Neural cell (in vitro differentiated cells): ENCODE data around the gene MLPH. TPM values are rescaled to one million over a fixed set of nuclear protein-coding genes. Genes with fewer than 3 reads are reported as not detected.

Source experiments
- H2AFZ ChIP-seq: fragments of 200-600, 300-800 bp; sonication (generic), shearing (Covaris generic); 2 replicates; pipeline ENCODE4 v1.6.0; 2014; ENCODE audit warnings: low read depth, mild to moderate bottlenecking, antibody characterized with exemption, low read length, moderate library complexity
- H3F3A ChIP-seq: fragments of 200-600 bp; shearing (Covaris generic); 2 replicates; pipeline ENCODE4 v1.6.1; 2016; ENCODE audit warnings: mild to moderate bottlenecking, moderate library complexity, mixed read lengths, antibody characterized with exemption, low read length; ENCODE audit not compliant: insufficient read depth, poor library complexity, severe bottlenecking
- H3K27ac ChIP-seq: fragments of 200-600, 300-800 bp; sonication (generic), shearing (Covaris generic); 2 replicates; pipeline ENCODE4 v1.5.1; 2014; ENCODE audit warnings: mild to moderate bottlenecking, low read length, moderate library complexity
- H3K27me3 ChIP-seq: fragments of 300-800, 200-600 bp; sonication (generic), shearing (Covaris generic); 2 replicates; pipeline ENCODE4 v1.6.0; 2014; ENCODE audit warnings: mild to moderate bottlenecking, low read depth, low read length, moderate library complexity; ENCODE audit not compliant: insufficient read depth
- H3K36me3 ChIP-seq: fragments of 300-800, 200-600 bp; sonication (generic), shearing (Covaris generic); 2 replicates; pipeline ENCODE4 v1.5.1; 2014; ENCODE audit warnings: mild to moderate bottlenecking, antibody characterized with exemption, low read length, moderate library complexity; ENCODE audit not compliant: insufficient read depth
- H3K4me2 ChIP-seq: fragments of 300-800, 200-600 bp; sonication (generic), shearing (Covaris generic); 2 replicates; pipeline ENCODE4 v1.6.0; 2014; ENCODE audit warnings: mild to moderate bottlenecking, low read length
- H3K4me3 ChIP-seq: fragments of 300-800, 200-600 bp; sonication (generic), shearing (Covaris generic); 2 replicates; pipeline ENCODE4 v1.5.1; 2014; ENCODE audit warnings: mild to moderate bottlenecking, low read length, moderate library complexity
- H3K79me2 ChIP-seq: fragments of 200-600 bp; shearing (Covaris generic); replicated peaks from 2 replicates; pipeline ENCODE4 v1.6.0; 2014; ENCODE audit warnings: mild to moderate bottlenecking, low read length, moderate library complexity; ENCODE audit not compliant: insufficient read depth
- H3K9ac ChIP-seq: fragments of 300-800, 200-600 bp; sonication (generic), shearing (Covaris generic); 2 replicates; pipeline ENCODE4 v1.6.1; 2016; ENCODE audit warnings: mild to moderate bottlenecking, low read length, mixed read lengths
- H3K9me2 ChIP-seq: fragments of 200-600 bp; shearing (Covaris generic); 2 replicates; pipeline ENCODE4 v1.6.1; 2016; ENCODE audit warnings: mild to moderate bottlenecking, low read length, mixed read lengths; ENCODE audit not compliant: insufficient read depth
- H3K9me3 ChIP-seq: fragments of 200-600, 300-800 bp; sonication (generic), shearing (Covaris generic); 2 replicates; pipeline ENCODE4 v1.6.1; 2016; ENCODE audit warnings: mild to moderate bottlenecking, mixed run types, low read length, moderate library complexity, mixed read lengths
- H4K20me1 ChIP-seq: fragments of 200-600 bp; shearing (Covaris generic); 2 replicates; pipeline ENCODE4 v1.6.1; 2016; ENCODE audit warnings: mild to moderate bottlenecking, mixed run types; ENCODE audit not compliant: insufficient read depth
- EP300 ChIP-seq: fragments of 450-650 bp; conservative IDR thresholded peaks from 2 replicates; pipeline ENCODE4 v1.6.1; 2014; ENCODE audit warnings: antibody characterized with exemption, mild to moderate bottlenecking, moderate library complexity; ENCODE audit not compliant: poor library complexity, severe bottlenecking
- EZH2 ChIP-seq: fragments of 200-600, 300-800 bp; shearing (Covaris generic), sonication (generic); IDR thresholded peaks from 2 replicates; pipeline ENCODE4 v1.6.1; 2014; ENCODE audit warnings: antibody characterized with exemption, low read length, borderline replicate concordance, mild to moderate bottlenecking; ENCODE audit not compliant: insufficient read depth, poor library complexity, severe bottlenecking
- MXI1 ChIP-seq: fragments of 450-650 bp; conservative IDR thresholded peaks from 2 replicates; pipeline ENCODE4 v1.6.1; 2014; ENCODE audit warnings: antibody characterized with exemption, mild to moderate bottlenecking; ENCODE audit not compliant: poor library complexity, severe bottlenecking
- POLR2AphosphoS5 ChIP-seq: IDR thresholded peaks from 2 replicates; pipeline ENCODE4 v1.6.1; 2012
- RAD21 ChIP-seq: fragments of 450-650 bp; conservative IDR thresholded peaks from 2 replicates; pipeline ENCODE4 v1.6.1; 2014; ENCODE audit warnings: antibody characterized with exemption, mild to moderate bottlenecking, moderate library complexity
- SMC3 ChIP-seq: fragments of 450-650 bp; conservative IDR thresholded peaks from 2 replicates; pipeline ENCODE4 v1.6.1; 2014; ENCODE audit warnings: antibody characterized with exemption, mild to moderate bottlenecking, moderate library complexity; ENCODE audit not compliant: poor library complexity
- TAF1 ChIP-seq: IDR thresholded peaks from 2 replicates; pipeline ENCODE4 v1.6.1; 2012; ENCODE audit warnings: low read depth
- polyA plus RNA-seq: library from polyadenylated mRNA; depleted of rRNA; stranded (reverse); fragments of >200 nt; gene quantifications from 2 replicates; pipeline ENCODE4 v1.2.3, GENCODE V29; 2014
- TF ChIP-seq, protein P1 (sequence below): fragments of 450-650 bp; IDR thresholded peaks from 2 replicates; pipeline ENCODE4 v1.5.1; 2014; ENCODE audit warnings: antibody characterized with exemption, mild to moderate bottlenecking, moderate library complexity; ENCODE audit not compliant: poor library complexity, severe bottlenecking
- TF ChIP-seq, protein P2 (sequence below): IDR thresholded peaks from 2 replicates; pipeline ENCODE4 v1.6.1; 2012; ENCODE audit warnings: borderline replicate concordance

The MLPH gene
- polyA plus RNA-seq, 1 donor from 2014 or later: not detected

DNA sequence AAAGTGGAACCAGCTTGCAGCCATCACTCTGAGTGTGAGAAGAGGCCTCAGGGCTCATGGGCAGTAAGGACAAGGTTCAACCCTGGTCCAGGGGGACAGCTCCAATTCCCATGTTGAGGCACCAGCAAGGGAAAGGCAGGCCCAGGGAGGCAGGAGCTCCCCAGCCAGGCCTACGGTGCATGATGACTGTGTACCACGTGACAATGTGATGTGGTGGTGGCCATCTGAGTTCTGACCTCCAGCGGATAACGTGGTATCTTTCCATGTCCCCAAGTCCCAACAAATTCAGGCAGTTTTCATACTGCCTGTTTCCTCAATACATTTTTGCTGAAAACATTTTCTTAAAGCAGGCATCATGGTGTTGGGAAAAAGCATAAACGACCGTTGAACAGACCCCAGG is 36.9 kb upstream of the MLPH start:
- H3K9ac ChIP-seq: no peak overlapping the region
- H3K27ac ChIP-seq: no peak overlapping the region
- no peak overlapping the region for H3K4me3 ChIP-seq
- no peaks in the 10 kb centered on the region for H3K79me2 ChIP-seq
- H3K27me3 ChIP-seq: no peaks in the 10 kb centered on the region
- no peaks in the 10 kb centered on the region for H3K9me2 ChIP-seq
- H4K20me1 ChIP-seq: no peaks in the 10 kb centered on the region
- H3K36me3 ChIP-seq: no peaks in the 10 kb centered on the region
- H3K9me3 ChIP-seq: no peaks in the 10 kb centered on the region
- TF ChIP-seq MXI1 (no peak), SMC3 (no peak), EP300 (no peak), POLR2AphosphoS5 (no peak)
- TF ChIP-seq, protein P1, sequence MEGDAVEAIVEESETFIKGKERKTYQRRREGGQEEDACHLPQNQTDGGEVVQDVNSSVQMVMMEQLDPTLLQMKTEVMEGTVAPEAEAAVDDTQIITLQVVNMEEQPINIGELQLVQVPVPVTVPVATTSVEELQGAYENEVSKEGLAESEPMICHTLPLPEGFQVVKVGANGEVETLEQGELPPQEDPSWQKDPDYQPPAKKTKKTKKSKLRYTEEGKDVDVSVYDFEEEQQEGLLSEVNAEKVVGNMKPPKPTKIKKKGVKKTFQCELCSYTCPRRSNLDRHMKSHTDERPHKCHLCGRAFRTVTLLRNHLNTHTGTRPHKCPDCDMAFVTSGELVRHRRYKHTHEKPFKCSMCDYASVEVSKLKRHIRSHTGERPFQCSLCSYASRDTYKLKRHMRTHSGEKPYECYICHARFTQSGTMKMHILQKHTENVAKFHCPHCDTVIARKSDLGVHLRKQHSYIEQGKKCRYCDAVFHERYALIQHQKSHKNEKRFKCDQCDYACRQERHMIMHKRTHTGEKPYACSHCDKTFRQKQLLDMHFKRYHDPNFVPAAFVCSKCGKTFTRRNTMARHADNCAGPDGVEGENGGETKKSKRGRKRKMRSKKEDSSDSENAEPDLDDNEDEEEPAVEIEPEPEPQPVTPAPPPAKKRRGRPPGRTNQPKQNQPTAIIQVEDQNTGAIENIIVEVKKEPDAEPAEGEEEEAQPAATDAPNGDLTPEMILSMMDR: no peak
- TF ChIP-seq, protein P2, sequence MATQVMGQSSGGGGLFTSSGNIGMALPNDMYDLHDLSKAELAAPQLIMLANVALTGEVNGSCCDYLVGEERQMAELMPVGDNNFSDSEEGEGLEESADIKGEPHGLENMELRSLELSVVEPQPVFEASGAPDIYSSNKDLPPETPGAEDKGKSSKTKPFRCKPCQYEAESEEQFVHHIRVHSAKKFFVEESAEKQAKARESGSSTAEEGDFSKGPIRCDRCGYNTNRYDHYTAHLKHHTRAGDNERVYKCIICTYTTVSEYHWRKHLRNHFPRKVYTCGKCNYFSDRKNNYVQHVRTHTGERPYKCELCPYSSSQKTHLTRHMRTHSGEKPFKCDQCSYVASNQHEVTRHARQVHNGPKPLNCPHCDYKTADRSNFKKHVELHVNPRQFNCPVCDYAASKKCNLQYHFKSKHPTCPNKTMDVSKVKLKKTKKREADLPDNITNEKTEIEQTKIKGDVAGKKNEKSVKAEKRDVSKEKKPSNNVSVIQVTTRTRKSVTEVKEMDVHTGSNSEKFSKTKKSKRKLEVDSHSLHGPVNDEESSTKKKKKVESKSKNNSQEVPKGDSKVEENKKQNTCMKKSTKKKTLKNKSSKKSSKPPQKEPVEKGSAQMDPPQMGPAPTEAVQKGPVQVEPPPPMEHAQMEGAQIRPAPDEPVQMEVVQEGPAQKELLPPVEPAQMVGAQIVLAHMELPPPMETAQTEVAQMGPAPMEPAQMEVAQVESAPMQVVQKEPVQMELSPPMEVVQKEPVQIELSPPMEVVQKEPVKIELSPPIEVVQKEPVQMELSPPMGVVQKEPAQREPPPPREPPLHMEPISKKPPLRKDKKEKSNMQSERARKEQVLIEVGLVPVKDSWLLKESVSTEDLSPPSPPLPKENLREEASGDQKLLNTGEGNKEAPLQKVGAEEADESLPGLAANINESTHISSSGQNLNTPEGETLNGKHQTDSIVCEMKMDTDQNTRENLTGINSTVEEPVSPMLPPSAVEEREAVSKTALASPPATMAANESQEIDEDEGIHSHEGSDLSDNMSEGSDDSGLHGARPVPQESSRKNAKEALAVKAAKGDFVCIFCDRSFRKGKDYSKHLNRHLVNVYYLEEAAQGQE: no peak
- no peaks in the 10 kb centered on the region for H3F3A ChIP-seq
- no peak overlapping the region for H3K4me2 ChIP-seq
- no peak overlapping the region for H2AFZ ChIP-seq

DNA sequence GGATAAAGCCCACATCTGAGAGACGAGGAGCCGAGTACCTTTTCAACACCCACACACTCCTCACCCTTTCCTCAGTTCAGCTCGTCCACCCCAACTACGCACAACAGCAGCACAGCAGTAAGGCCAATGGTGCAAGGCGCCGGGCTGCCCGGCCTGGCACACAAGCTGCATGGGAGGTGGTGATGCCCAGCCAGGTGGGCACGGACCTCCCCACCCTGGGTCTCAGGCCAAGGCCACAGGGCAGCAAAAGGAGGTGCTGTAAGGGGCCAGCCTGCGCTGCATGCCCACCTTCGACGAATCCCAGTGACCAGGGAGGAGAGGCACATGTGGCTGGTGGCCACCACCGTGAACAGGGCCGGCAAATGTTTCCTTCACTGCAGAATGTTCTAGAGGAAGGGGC is 36.5 kb upstream of the MLPH start:
- Histone ChIP-seq H4K20me1 (no peaks in the 10 kb centered on the region), H3K9ac (no peak overlapping the region), H3K27me3 (no peaks in the 10 kb centered on the region), H3K79me2 (no peaks in the 10 kb centered on the region), H3F3A (no peaks in the 10 kb centered on the region), H3K27ac (no peak overlapping the region), H3K9me3 (no peaks in the 10 kb centered on the region), H3K36me3 (no peaks in the 10 kb centered on the region), H3K4me3 (no peak overlapping the region), H3K9me2 (no peaks in the 10 kb centered on the region), H3K4me2 (no peak overlapping the region), H2AFZ (no peak overlapping the region)
- TF ChIP-seq MXI1 (no peak), TAF1 (no peak), EP300 (no peak), SMC3 (no peak), RAD21 (no peak), EZH2 (no peak), POLR2AphosphoS5 (no peak)
- TF ChIP-seq, protein P1: no peak
- TF ChIP-seq, protein P2: no peak
